Mesenchymal stem cell (in vitro differentiated cells and primary cell): ENCODE results near the gene MAPKAPK3.

Source experiments
- DNase-seq: peaks from one replicate; pipeline ENCODE4 v3.0.0-alpha.2; 2013
- H2AFZ ChIP-seq: one replicate; pipeline ENCODE4 v1.6.1; 2013; ENCODE audit warnings: low read depth, mild to moderate bottlenecking, control low read depth, inconsistent platforms, low read length, moderate library complexity
- H2AK5ac ChIP-seq: 2 replicates; pipeline ENCODE4 v1.6.1; 2013; ENCODE audit warnings: low read length, moderate library complexity, mild to moderate bottlenecking, inconsistent platforms; ENCODE audit not compliant: severe bottlenecking
- H2BK120ac ChIP-seq: one replicate; pipeline ENCODE4 v1.6.1; 2013; ENCODE audit warnings: low read depth, mild to moderate bottlenecking, inconsistent platforms, low read length, moderate library complexity
- H2BK12ac ChIP-seq, 2 experiments: one replicate each; pipeline ENCODE4 v1.6.1; 2013; ENCODE audit warnings: inconsistent platforms in 2 of 2, low read length in 2 of 2, mild to moderate bottlenecking in 2 of 2, moderate library complexity in 2 of 2, control low read depth in 1 of 2
- H2BK15ac ChIP-seq: one replicate; pipeline ENCODE4 v1.6.1; 2013; ENCODE audit warnings: mild to moderate bottlenecking, low read depth, inconsistent platforms; ENCODE audit not compliant: poor library complexity, severe bottlenecking
- H2BK5ac ChIP-seq: 2 replicates; pipeline ENCODE4 v1.6.1; 2013; ENCODE audit warnings: low read depth, mild to moderate bottlenecking, low read length, control low read depth, inconsistent platforms; ENCODE audit not compliant: poor library complexity, severe bottlenecking
- H3K14ac ChIP-seq, 2 experiments: one replicate each; pipeline ENCODE4 v1.6.1; 2013; ENCODE audit warnings: inconsistent platforms in 2 of 2, low read length in 2 of 2, control low read depth in 1 of 2, mild to moderate bottlenecking in 1 of 2, moderate library complexity in 1 of 2
- H3K18ac ChIP-seq, 2 experiments: one replicate each; pipeline ENCODE4 v1.6.1; 2013; ENCODE audit warnings: inconsistent platforms in 2 of 2, low read length in 2 of 2, control low read depth in 1 of 2, low read depth in 1 of 2, mild to moderate bottlenecking in 1 of 2
- H3K23ac ChIP-seq, 2 experiments: one replicate each; pipeline ENCODE4 v1.6.1; 2013; ENCODE audit warnings: inconsistent platforms in 2 of 2, low read length in 2 of 2, mild to moderate bottlenecking in 2 of 2, moderate library complexity in 2 of 2, control low read depth in 1 of 2
- H3K27ac ChIP-seq: 2 replicates; pipeline ENCODE4 v1.5.1; 2013; ENCODE audit warnings: mild to moderate bottlenecking, moderate library complexity, low read length, control low read depth, inconsistent platforms; ENCODE audit not compliant: poor library complexity, severe bottlenecking
- H3K27me3 ChIP-seq, 2 experiments: 2 replicates each; pipeline versions ENCODE4 v1.6.1 to v1.7.0; 2013; ENCODE audit warnings: low read length in 2 of 2, mild to moderate bottlenecking in 2 of 2, moderate library complexity in 2 of 2, control low read depth in 1 of 2, inconsistent platforms in 1 of 2; ENCODE audit not compliant: control insufficient read depth in 1 of 2, insufficient read depth in 1 of 2
- H3K36me3 ChIP-seq, 2 experiments: 2 replicates each; pipeline versions ENCODE4 v1.6.1 to v1.7.0; 2013; ENCODE audit warnings: low read length in 2 of 2, control low read depth in 1 of 2, inconsistent platforms in 1 of 2, low read depth in 1 of 2, mild to moderate bottlenecking in 1 of 2; ENCODE audit not compliant: insufficient read depth in 2 of 2, control insufficient read depth in 1 of 2
- H3K4ac ChIP-seq, 2 experiments: one replicate each; pipeline ENCODE4 v1.6.1; 2013; ENCODE audit warnings: inconsistent platforms in 2 of 2, low read length in 2 of 2, mild to moderate bottlenecking in 2 of 2, moderate library complexity in 2 of 2, control low read depth in 1 of 2, low read depth in 1 of 2
- H3K4me1 ChIP-seq: 2 replicates; pipeline ENCODE4 v1.6.1; 2013; ENCODE audit warnings: low read depth, low read length, control low read depth; ENCODE audit not compliant: control insufficient read depth, insufficient read depth
- H3K4me2 ChIP-seq: 2 replicates; pipeline ENCODE4 v1.6.1; 2013; ENCODE audit warnings: low read length, mild to moderate bottlenecking, inconsistent platforms; ENCODE audit not compliant: poor library complexity, severe bottlenecking
- H3K4me3 ChIP-seq, 2 experiments: 2 replicates each; pipeline versions ENCODE4 v1.5.1 to v1.7.0; 2013; ENCODE audit warnings: low read length in 2 of 2, mild to moderate bottlenecking in 2 of 2, control low read depth in 1 of 2, low read depth in 1 of 2; ENCODE audit not compliant: insufficient read depth in 1 of 2
- H3K79me1 ChIP-seq: replicated peaks from 2 replicates; pipeline ENCODE4 v1.6.1; 2013; ENCODE audit warnings: mild to moderate bottlenecking, control low read depth, low read length, inconsistent platforms; ENCODE audit not compliant: poor library complexity, severe bottlenecking
- H3K9ac ChIP-seq: 2 replicates; pipeline ENCODE4 v1.7.0; 2013; ENCODE audit warnings: mild to moderate bottlenecking, low read length, moderate library complexity
- H3K9me3 ChIP-seq: 2 replicates; pipeline ENCODE4 v1.7.0; 2013; ENCODE audit warnings: mild to moderate bottlenecking, low read length; ENCODE audit not compliant: control insufficient read depth
- H4K8ac ChIP-seq: one replicate; pipeline ENCODE4 v1.6.1; 2013; ENCODE audit warnings: inconsistent platforms, mild to moderate bottlenecking, low read length, moderate library complexity
- H4K91ac ChIP-seq: one replicate; pipeline ENCODE4 v1.6.1; 2013; ENCODE audit warnings: mild to moderate bottlenecking, low read length, inconsistent platforms
- WGBS: methylation state at CpG from one replicate; pipeline ENCODE4 v1.1.7; 2013; ENCODE audit warnings: mixed read lengths; 5-methylcytosine and 5-hydroxymethylcytosine counted together

The MAPKAPK3 gene

GRCh38 chr3:50587806-50588758 is 28.9 kb upstream of the MAPKAPK3 start:
- Histone ChIP-seq H2BK5ac (no peak overlapping the region), H3K14ac (no peak overlapping the region), H3K27ac (no peak overlapping the region), H3K9me3 (no peaks in the 10 kb centered on the region), H2BK120ac (no peak overlapping the region), H2BK12ac (peak overlapping the region in 1 of 2 experiments; percentile 40), H3K23ac (no peak overlapping the region), H4K8ac (no peak overlapping the region), H3K4me3 (no peak overlapping the region), H3K18ac (peak overlapping the region in 1 of 2 experiments; percentile 23), H3K4ac (no peak overlapping the region), H2AFZ (no peak overlapping the region), H2AK5ac (no peak overlapping the region), H4K91ac (no peak overlapping the region), H3K27me3 (no peaks in the 10 kb centered on the region), H3K4me2 (no peak overlapping the region), H3K9ac (peak overlapping the region; percentile 27), H3K79me1 (no peaks in the 10 kb centered on the region), H3K36me3 (peaks cover 0 to 3% of the 10 kb centered on the region in 2 experiments), H3K4me1 (peaks cover 5% of the 10 kb centered on the region), H2BK15ac (no peak overlapping the region)
- no peak for DNase-seq
- 81% methylated on average over 17 of the region's 17 CpGs for WGBS

GRCh38 chr3:50588759-50589433 is 28.1 kb upstream of the MAPKAPK3 start:
- 100% methylated on average over 3 of the region's 4 CpGs for WGBS
- Histone ChIP-seq H4K91ac (no peak overlapping the region), H3K36me3 (no peaks in the 10 kb centered on the region), H3K9me3 (no peaks in the 10 kb centered on the region), H3K14ac (no peak overlapping the region), H3K4me2 (no peak overlapping the region), H3K27me3 (no peaks in the 10 kb centered on the region), H3K27ac (no peak overlapping the region), H2AFZ (no peak overlapping the region), H3K9ac (peak overlapping the region; percentile 27), H3K23ac (no peak overlapping the region), H2BK15ac (no peak overlapping the region), H4K8ac (no peak overlapping the region), H3K4me1 (peaks cover 5% of the 10 kb centered on the region), H2BK12ac (no peak overlapping the region), H3K79me1 (no peaks in the 10 kb centered on the region), H2AK5ac (no peak overlapping the region), H3K18ac (no peak overlapping the region), H3K4me3 (no peak overlapping the region), H3K4ac (no peak overlapping the region), H2BK120ac (no peak overlapping the region), H2BK5ac (no peak overlapping the region)
- no peak for DNase-seq

GRCh38 chr3:50591196-50591741 is 25.7 kb upstream of the MAPKAPK3 start:
- H2BK5ac ChIP-seq: no peak overlapping the region
- no peaks in the 10 kb centered on the region for H3K27me3 ChIP-seq
- H2AK5ac ChIP-seq: no peak overlapping the region
- no peak for DNase-seq
- H2BK120ac ChIP-seq: no peak overlapping the region
- H2BK15ac ChIP-seq: peak overlapping the region; percentile 29
- H3K4me2 ChIP-seq: no peak overlapping the region
- no peak overlapping the region for H3K4ac ChIP-seq
- H3K14ac ChIP-seq: no peak overlapping the region
- H4K91ac ChIP-seq: no peak overlapping the region
- peak overlapping the region in 1 of 2 experiments; percentile 39 for H3K4me3 ChIP-seq
- no peak overlapping the region for H2BK12ac ChIP-seq
- no peak overlapping the region for H3K27ac ChIP-seq
- H2AFZ ChIP-seq: no peak overlapping the region
- no peak overlapping the region for H3K23ac ChIP-seq
- H3K79me1 ChIP-seq: no peaks in the 10 kb centered on the region
- peaks cover 5% of the 10 kb centered on the region for H3K4me1 ChIP-seq
- peak overlapping the region; percentile 44 for H3K9ac ChIP-seq
- WGBS: 82% methylated on average over 8 of the region's 9 CpGs
- H3K9me3 ChIP-seq: no peaks in the 10 kb centered on the region
- no peak overlapping the region for H3K18ac ChIP-seq
- no peak overlapping the region for H4K8ac ChIP-seq
- no peaks in the 10 kb centered on the region for H3K36me3 ChIP-seq

GRCh38 chr3:50592568-50592967 is 24.4 kb upstream of the MAPKAPK3 start:
- Histone ChIP-seq H3K4me3 (no peak overlapping the region), H3K4ac (no peak overlapping the region), H2AK5ac (no peak overlapping the region), H3K18ac (peak overlapping the region in 1 of 2 experiments; percentile 9), H2BK5ac (no peak overlapping the region), H3K9ac (no peak overlapping the region), H4K8ac (no peak overlapping the region), H3K4me1 (peaks cover 5% of the 10 kb centered on the region), H3K9me3 (no peaks in the 10 kb centered on the region), H3K23ac (no peak overlapping the region), H4K91ac (no peak overlapping the region), H3K14ac (no peak overlapping the region), H3K79me1 (no peaks in the 10 kb centered on the region), H3K4me2 (no peak overlapping the region), H3K36me3 (no peaks in the 10 kb centered on the region), H2BK15ac (no peak overlapping the region), H2BK12ac (no peak overlapping the region), H3K27me3 (no peaks in the 10 kb centered on the region), H2BK120ac (no peak overlapping the region), H3K27ac (no peak overlapping the region), H2AFZ (no peak overlapping the region)
- WGBS: 71% methylated on average over 2 of the region's 5 CpGs
- no peak for DNase-seq
